ENCODE measurements around the gene CAB39. TPM values are rescaled to one million over a fixed set of nuclear protein-coding genes. Genes with fewer than 3 reads are reported as not detected.

Gene CAB39
- total RNA-seq, 1 experiment from 2014 or later, result 86.1 TPM

DNA sequence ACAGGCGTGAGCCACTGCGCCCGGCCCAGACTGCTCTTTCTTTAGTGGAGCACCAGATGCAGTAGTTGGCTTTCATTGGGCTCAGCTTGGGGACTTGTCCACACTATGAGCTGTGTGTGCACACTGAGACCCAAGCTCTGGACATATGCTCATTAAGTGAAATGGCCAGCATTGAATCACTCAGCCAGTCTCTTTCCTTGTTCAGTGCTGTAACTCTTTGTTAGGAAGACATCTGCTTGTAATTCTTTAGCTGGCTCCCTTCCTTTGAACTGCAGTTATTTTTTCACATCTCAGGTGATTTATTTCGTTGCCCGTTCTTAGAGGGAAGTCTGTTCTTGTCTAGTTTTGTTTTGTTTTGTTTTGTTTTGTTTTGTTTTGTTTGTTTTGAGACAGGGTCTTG lies 70.5 kb downstream of the CAB39 start:
- POLR2A ChIA-PET (ENCODE audit: unreplicated experiment), result no interaction called here
- no peak for DNase-seq
- H3K4me1 ChIP-seq (replicated peaks; ENCODE audit: insufficient read depth), result peaks cover 44% of the 10 kb centered on the region
- no peaks in the 10 kb centered on the region for H4K20me1 ChIP-seq (ENCODE audit: insufficient read depth)
- H3K9me2 ChIP-seq (ENCODE audit: insufficient read depth), result no peaks in the 10 kb centered on the region
- BruUV-seq (replicated peaks), result no TSS peak
- peaks cover 49% of the 10 kb centered on the region for H3K36me3 ChIP-seq (ENCODE audit: low read depth)
- H3K4me2 ChIP-seq, result no peak overlapping the region
- no peak overlapping the region for H2AFZ ChIP-seq
- intact Hi-C loops (cut with micrococcal nuclease; ENCODE audit: unreplicated experiment), result no loop called here
- H3F3A ChIP-seq (ENCODE audit: insufficient read depth, low read depth), result peaks cover 61% of the 10 kb centered on the region
- H3K27ac ChIP-seq, result no peak overlapping the region
- no peak for TF ChIP-seq EZH2 (IDR thresholded peaks at IDR 0.05; ENCODE audit: low read depth)
- TF ChIP-seq, protein P1, sequence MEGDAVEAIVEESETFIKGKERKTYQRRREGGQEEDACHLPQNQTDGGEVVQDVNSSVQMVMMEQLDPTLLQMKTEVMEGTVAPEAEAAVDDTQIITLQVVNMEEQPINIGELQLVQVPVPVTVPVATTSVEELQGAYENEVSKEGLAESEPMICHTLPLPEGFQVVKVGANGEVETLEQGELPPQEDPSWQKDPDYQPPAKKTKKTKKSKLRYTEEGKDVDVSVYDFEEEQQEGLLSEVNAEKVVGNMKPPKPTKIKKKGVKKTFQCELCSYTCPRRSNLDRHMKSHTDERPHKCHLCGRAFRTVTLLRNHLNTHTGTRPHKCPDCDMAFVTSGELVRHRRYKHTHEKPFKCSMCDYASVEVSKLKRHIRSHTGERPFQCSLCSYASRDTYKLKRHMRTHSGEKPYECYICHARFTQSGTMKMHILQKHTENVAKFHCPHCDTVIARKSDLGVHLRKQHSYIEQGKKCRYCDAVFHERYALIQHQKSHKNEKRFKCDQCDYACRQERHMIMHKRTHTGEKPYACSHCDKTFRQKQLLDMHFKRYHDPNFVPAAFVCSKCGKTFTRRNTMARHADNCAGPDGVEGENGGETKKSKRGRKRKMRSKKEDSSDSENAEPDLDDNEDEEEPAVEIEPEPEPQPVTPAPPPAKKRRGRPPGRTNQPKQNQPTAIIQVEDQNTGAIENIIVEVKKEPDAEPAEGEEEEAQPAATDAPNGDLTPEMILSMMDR (conservative IDR thresholded peaks at IDR 0.05), result no peak
- peaks cover 28% of the 10 kb centered on the region for H3K9me3 ChIP-seq (ENCODE audit: insufficient read depth, low read depth)
- CTCF ChIA-PET, result no interaction called here
- no peaks in the 10 kb centered on the region for H3K27me3 ChIP-seq (ENCODE audit: insufficient read depth, low read depth)
- H3K79me2 ChIP-seq (ENCODE audit: low read depth), result peaks cover 85% of the 10 kb centered on the region
- H3K4me3 ChIP-seq, result no peak overlapping the region

DNA sequence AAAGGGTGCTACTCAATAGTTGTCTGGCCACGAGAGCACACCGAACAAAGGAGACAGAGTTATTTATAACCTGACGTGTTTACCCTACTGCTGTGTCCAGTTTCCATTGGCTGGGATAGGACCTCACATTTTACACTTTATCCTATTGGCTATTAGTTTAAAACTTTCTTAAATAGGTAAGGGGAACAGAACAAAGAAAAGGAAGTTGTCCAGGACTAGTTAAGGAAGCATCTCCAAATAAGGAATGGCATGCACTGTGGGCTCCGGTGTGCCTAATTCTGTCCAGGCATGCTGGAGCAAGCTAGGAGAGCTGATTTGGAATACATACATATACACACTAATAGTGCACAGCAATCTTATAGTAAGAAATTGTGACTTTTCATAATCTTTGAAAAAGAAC lies 72.2 kb downstream of the CAB39 start:
- Histone ChIP-seq H3K4me1 (replicated peaks; ENCODE audit: insufficient read depth) (peaks cover 27% of the 10 kb centered on the region), H3K9me2 (ENCODE audit: insufficient read depth) (no peaks in the 10 kb centered on the region), H3F3A (ENCODE audit: insufficient read depth, low read depth) (peaks cover 54% of the 10 kb centered on the region), H3K27ac (no peak overlapping the region), H3K36me3 (ENCODE audit: low read depth) (peaks cover 59% of the 10 kb centered on the region), H3K79me2 (ENCODE audit: low read depth) (peaks cover 83% of the 10 kb centered on the region), H3K4me2 (no peak overlapping the region), H3K9me3 (ENCODE audit: insufficient read depth, low read depth) (peaks cover 45% of the 10 kb centered on the region), H3K27me3 (ENCODE audit: insufficient read depth, low read depth) (no peaks in the 10 kb centered on the region), H4K20me1 (ENCODE audit: insufficient read depth) (no peaks in the 10 kb centered on the region), H2AFZ (no peak overlapping the region), H3K4me3 (no peak overlapping the region)
- TF ChIP-seq EZH2 (IDR thresholded peaks at IDR 0.05; ENCODE audit: low read depth), result no peak
- TF ChIP-seq, protein P1 (conservative IDR thresholded peaks at IDR 0.05), result no peak
- intact Hi-C loops (cut with micrococcal nuclease; ENCODE audit: unreplicated experiment), result no loop called here
- CTCF ChIA-PET, result interaction anchor here (0.6 kb wide), 1 partner anchor 170 kb away, joined by 3 read pairs; no protein-coding TSS in a partner anchor
- BruUV-seq (replicated peaks), result no TSS peak
- POLR2A ChIA-PET (ENCODE audit: unreplicated experiment), result no interaction called here
- no peak for DNase-seq

DNA sequence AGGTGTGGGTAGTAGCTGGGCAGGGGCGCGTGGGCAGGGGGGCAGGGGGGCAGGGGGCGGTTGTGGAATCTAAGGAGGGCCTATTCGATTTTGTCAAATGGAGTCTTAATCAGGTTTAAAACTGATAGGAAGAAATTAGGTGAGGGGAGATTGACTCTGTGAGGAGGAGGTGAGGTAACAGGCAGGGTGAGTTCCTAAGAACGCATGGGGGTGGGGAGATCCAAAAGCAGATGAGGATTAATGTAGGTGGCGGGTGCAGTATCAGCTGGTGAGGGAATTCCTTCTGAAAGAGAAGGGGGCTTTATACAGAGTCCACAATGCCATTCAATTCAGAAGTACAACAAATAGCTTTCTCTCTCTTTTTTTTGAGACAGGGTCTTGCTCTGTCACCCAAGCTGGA lies 72.7 kb downstream of the CAB39 start:
- ChIA-PET CTCF (interaction anchor here (0.6 to 0.7 kb wide), 3 partner anchors 171 to 214 kb away, joined by 3 read pairs; no protein-coding TSS in a partner anchor), POLR2A (ENCODE audit: unreplicated experiment) (no interaction called here)
- Histone ChIP-seq H3K4me3 (no peak overlapping the region), H3K9me2 (ENCODE audit: insufficient read depth) (no peaks in the 10 kb centered on the region), H3K79me2 (ENCODE audit: low read depth) (peaks cover 79% of the 10 kb centered on the region), H3K9me3 (ENCODE audit: insufficient read depth, low read depth) (peaks cover 46% of the 10 kb centered on the region), H3F3A (ENCODE audit: insufficient read depth, low read depth) (peaks cover 52% of the 10 kb centered on the region), H3K27me3 (ENCODE audit: insufficient read depth, low read depth) (no peaks in the 10 kb centered on the region), H3K36me3 (ENCODE audit: low read depth) (peaks cover 64% of the 10 kb centered on the region), H3K4me1 (replicated peaks; ENCODE audit: insufficient read depth) (peaks cover 22% of the 10 kb centered on the region), H3K4me2 (no peak overlapping the region), H2AFZ (no peak overlapping the region), H4K20me1 (ENCODE audit: insufficient read depth) (no peaks in the 10 kb centered on the region), H3K27ac (no peak overlapping the region)
- no TSS peak for BruUV-seq (replicated peaks)
- DNase-seq, result no peak
- intact Hi-C loops (cut with micrococcal nuclease; ENCODE audit: unreplicated experiment), result no loop called here
- TF ChIP-seq, protein P1 (conservative IDR thresholded peaks at IDR 0.05), result no peak
- TF ChIP-seq EZH2 (IDR thresholded peaks at IDR 0.05; ENCODE audit: low read depth), result no peak

Measured in PC-9 (cell line).